Common myeloid progenitor, CD34-positive (primary cell): ENCODE measurements around the gene DACT1. TPM values are rescaled to one million over a fixed set of nuclear protein-coding genes. Genes with fewer than 3 reads are reported as not detected.
"Not testable (repeated sequence)": the region's sequence is repeated elsewhere in the genome, so short reads cannot be mapped to it uniquely, and the experiment has no call there.

ENCODE experiments used
- CTCF ChIA-PET: fragments of 350-600 bp; sonication (Branson Sonifier 250); formaldehyde crosslinking; loops from one replicate; lab custom pipeline; 2021; ENCODE audit warnings: antibody characterized with exemption; lab: Charles Lee
- POLR2A ChIA-PET: fragments of 350-600 bp; sonication (Branson Sonifier 250); formaldehyde crosslinking; loops from one replicate; lab custom pipeline; 2021; ENCODE audit warnings: antibody characterized with exemption; lab: Charles Lee
- DNase-seq, 3 donors: peaks; one replicate each; pipeline versions ENCODE4 v3.0.0 to v3.0.0-alpha.2; 2013
- H3K27ac ChIP-seq, 2 experiments: 1 replicate in 1 of 2; 2 replicates in 1 of 2; pipeline ENCODE4 v1.7.0; 2013; ENCODE audit warnings: inconsistent platforms in 2 of 2, low read length in 2 of 2, mild to moderate bottlenecking in 2 of 2, low read depth in 1 of 2, moderate library complexity in 1 of 2; ENCODE audit not compliant: severe bottlenecking in 2 of 2, insufficient read depth in 1 of 2, poor library complexity in 1 of 2
- H3K27me3 ChIP-seq, 5 experiments: replicated peaks in 2 of 5; 1 replicate in 3 of 5; 2 replicates in 2 of 5; pipeline versions ENCODE4 v1.6.1 to v1.7.0; 2013; ENCODE audit warnings: low read length in 4 of 5, mild to moderate bottlenecking in 2 of 5, moderate library complexity in 2 of 5, inconsistent platforms in 1 of 5; ENCODE audit not compliant: insufficient read depth in 5 of 5, control insufficient read depth in 4 of 5
- H3K36me3 ChIP-seq, 4 experiments: 1 replicate in 2 of 4; 2 replicates in 2 of 4; pipeline versions ENCODE4 v1.6.1 to v1.7.0; 2013; ENCODE audit warnings: low read length in 3 of 4, control low read depth in 1 of 4, mild to moderate bottlenecking in 1 of 4; ENCODE audit not compliant: control insufficient read depth in 4 of 4, insufficient read depth in 4 of 4
- H3K4me1 ChIP-seq, 4 experiments: 1 replicate in 3 of 4; 2 replicates in 1 of 4; pipeline versions ENCODE4 v1.6.1 to v1.7.1; 2013; ENCODE audit warnings: low read length in 3 of 4, mild to moderate bottlenecking in 3 of 4, control low read depth in 1 of 4, inconsistent platforms in 1 of 4, moderate library complexity in 1 of 4; ENCODE audit not compliant: control insufficient read depth in 4 of 4, insufficient read depth in 4 of 4; ENCODE audit errors: control extremely low read depth in 1 of 4
- H3K4me3 ChIP-seq, 7 experiments: 1 replicate in 4 of 7; 2 replicates in 3 of 7; pipeline versions ENCODE4 v1.5.1 to v1.7.0; 2013; ENCODE audit warnings: mild to moderate bottlenecking in 7 of 7, low read length in 6 of 7, moderate library complexity in 6 of 7, inconsistent platforms in 2 of 7, low read depth in 2 of 7, control low read depth in 1 of 7; ENCODE audit not compliant: insufficient read depth in 4 of 7, control insufficient read depth in 1 of 7; ENCODE audit errors: extremely low read depth in 1 of 7
- H3K9me3 ChIP-seq, 5 experiments: 1 replicate in 4 of 5; 2 replicates in 1 of 5; pipeline versions ENCODE4 v1.6.1 to v1.7.1; 2013; ENCODE audit warnings: low read length in 4 of 5, mild to moderate bottlenecking in 2 of 5, inconsistent platforms in 1 of 5, low read depth in 1 of 5, moderate library complexity in 1 of 5; ENCODE audit not compliant: control insufficient read depth in 4 of 5, insufficient read depth in 2 of 5; ENCODE audit errors: control extremely low read depth in 1 of 5
- WGBS: methylation state at CpG from one replicate; pipeline ENCODE4 v1.1.5; 2013; ENCODE audit not compliant: insufficient coverage; 5-methylcytosine and 5-hydroxymethylcytosine counted together
- polyA plus RNA-seq: library from polyadenylated mRNA; unstranded; fragments of 120-200 nt; gene quantifications from one replicate; pipeline ENCODE4 v1.2.1, GENCODE V29; 2013

DACT1 gene, protein sequence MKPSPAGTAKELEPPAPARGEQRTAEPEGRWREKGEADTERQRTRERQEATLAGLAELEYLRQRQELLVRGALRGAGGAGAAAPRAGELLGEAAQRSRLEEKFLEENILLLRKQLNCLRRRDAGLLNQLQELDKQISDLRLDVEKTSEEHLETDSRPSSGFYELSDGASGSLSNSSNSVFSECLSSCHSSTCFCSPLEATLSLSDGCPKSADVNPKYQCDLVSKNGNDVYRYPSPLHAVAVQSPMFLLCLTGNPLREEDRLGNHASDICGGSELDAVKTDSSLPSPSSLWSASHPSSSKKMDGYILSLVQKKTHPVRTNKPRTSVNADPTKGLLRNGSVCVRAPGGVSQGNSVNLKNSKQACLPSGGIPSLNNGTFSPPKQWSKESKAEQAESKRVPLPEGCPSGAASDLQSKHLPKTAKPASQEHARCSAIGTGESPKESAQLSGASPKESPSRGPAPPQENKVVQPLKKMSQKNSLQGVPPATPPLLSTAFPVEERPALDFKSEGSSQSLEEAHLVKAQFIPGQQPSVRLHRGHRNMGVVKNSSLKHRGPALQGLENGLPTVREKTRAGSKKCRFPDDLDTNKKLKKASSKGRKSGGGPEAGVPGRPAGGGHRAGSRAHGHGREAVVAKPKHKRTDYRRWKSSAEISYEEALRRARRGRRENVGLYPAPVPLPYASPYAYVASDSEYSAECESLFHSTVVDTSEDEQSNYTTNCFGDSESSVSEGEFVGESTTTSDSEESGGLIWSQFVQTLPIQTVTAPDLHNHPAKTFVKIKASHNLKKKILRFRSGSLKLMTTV
- 4.0 TPM for polyA plus RNA-seq

DNA sequence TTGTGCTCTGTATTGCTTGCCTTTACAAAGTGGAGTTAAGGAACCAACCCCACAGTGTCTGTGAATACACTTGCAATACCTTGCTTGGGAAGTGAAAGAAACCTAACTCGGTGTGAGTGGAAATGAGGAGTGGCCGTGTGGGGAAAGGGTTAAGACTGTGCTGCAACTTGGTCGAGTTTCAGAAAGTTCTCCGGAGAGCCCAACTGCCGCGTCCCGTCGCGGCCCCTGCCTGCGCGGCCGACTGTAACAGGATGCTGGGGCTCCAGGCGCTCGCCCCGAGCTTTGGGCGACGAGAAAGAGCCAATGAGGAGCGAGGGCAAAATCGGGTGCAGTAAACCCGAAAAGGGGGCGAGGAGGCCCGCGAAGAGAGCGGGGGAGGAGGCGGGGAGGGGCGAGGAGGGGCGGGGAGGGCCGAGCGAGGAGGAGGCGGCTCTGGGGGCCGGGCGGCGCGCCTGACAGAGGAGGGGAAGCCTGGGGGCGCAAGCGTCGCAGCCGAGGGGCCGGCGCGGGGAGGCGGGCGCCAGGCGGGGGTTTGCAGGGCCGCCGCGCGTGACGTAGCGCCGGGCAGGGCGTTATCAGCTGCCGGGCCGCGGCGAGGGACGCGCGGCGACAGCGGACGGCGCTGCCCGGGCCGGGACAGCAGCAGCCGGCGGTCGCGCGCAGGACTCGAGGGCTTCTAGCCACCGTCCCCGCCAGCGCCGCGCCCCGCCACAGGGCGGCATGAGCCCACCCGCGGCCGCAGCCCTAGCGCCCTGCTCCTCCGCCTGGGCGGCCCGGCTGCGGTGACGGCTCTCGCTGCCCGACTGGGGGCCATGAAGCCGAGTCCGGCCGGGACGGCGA is at the start of gene DACT1:
TSS of gene DACT1 (plus strand) at position 572 of the 840 bp plus-strand sequence. CDS start at position 813, 241 bp downstream.
- Histone ChIP-seq H3K27me3 (peaks cover 0 to 11% (median 0%) of the 10 kb centered on the region in 5 experiments), H3K27ac (peak within 1 kb of the TSS in 1 of 2 experiments; percentile 43)
- DNase-seq: peak; percentile 69 to 88 (median 83)

DNA sequence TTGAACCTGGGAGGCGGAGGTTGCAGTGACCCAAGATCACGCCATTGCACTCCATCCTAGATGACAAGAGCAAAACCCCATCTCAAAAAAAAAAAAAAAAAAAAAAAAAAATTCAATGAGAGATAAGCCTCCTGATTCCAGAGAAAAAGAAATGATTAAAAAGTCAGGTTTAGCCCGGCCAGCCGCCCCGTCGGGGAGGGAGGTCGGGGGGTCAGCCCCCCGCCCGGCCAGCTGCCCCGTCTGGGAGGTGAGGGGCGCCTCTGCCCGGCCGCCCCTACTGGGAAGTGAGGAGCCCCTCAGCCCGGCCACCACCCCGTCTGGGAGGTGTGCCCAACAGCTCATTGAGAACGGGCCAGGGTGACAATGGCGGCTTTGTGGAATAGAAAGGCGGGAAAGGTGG is 49.4 kb upstream of the DACT1 start:
- POLR2A ChIA-PET: not testable (repeated sequence)
- no CpG with 5 or more reads among the region's 18 CpGs for WGBS

More for the DNA sequence above, at the start of gene DACT1:
- H3K36me3 ChIP-seq: peaks cover 0 to 2% (median 0%) of the 10 kb centered on the region in 4 experiments
- H3K9me3 ChIP-seq: no peaks in the 10 kb centered on the region
- ChIA-PET POLR2A (no interaction called here), CTCF (interaction anchor here (0.8 to 3.2 kb wide), 16 partner anchors 12 to 863 kb away, joined by 3 to 18 read pairs (median 3); no protein-coding TSS in a partner anchor)
- under 1% methylated on average over 51 of the region's 94 CpGs for WGBS
- H3K4me1 ChIP-seq: peaks cover 17 to 42% (median 29%) of the 10 kb centered on the region in 4 experiments
- peak within 1 kb of the TSS; percentile 67 to 92 (median 78) for H3K4me3 ChIP-seq

DNA sequence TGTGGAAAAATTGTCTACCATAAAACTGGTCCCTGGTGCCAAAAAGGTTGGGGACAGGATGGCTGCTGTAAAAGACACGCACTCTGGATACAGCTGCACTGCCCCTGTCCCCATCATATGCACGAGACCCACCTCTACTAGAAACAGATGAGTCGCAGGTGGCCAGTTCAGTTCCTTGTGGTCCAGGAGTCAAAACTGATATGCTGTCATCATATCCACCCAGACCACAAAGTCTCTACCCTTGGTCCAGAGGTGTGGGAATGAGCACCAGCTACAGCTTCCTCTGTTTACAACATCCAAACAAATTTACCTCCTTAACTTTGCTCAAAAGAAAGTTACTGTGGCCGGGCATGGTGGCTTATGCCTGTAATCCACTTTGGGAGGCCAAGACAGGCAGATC is 43.8 kb upstream of the DACT1 start:
- 100% methylated on average over 2 of the region's 4 CpGs for WGBS
- ChIA-PET CTCF (no interaction called here), POLR2A (no interaction called here)
- no peaks in the 10 kb centered on the region for H3K9me3 ChIP-seq
- no peaks in the 10 kb centered on the region for H3K4me1 ChIP-seq
- no peak overlapping the region for H3K4me3 ChIP-seq
- H3K27ac ChIP-seq: no peak overlapping the region
- H3K36me3 ChIP-seq: no peaks in the 10 kb centered on the region
- no peak for DNase-seq
- no peaks in the 10 kb centered on the region for H3K27me3 ChIP-seq

More for the DNA sequence above, 49.4 kb upstream of the DACT1 start:
- CTCF ChIA-PET, H3K27me3 ChIP-seq, H3K9me3 ChIP-seq, DNase-seq, H3K27ac ChIP-seq, H3K4me3 ChIP-seq, H3K36me3 ChIP-seq, H3K4me1 ChIP-seq: not testable (repeated sequence)

DNA sequence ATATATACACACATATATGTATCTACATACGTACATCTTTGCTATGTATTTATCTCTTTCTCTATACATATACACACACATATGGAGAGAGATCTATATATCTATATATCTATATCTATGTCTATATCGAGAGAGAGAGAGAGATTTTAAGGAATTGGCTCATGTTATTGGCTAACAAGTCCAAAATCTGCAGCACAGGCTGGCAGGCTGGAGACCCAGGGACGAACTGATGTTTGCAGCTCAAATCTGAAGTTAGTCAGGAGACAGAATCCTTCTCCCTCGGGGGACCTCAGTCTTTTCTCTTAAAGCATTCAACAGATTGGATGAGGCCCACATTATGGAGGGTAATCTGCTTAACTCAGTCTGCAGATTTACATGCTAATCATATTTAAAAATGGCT is 40.7 kb upstream of the DACT1 start:
- Histone ChIP-seq H3K9me3 (no peaks in the 10 kb centered on the region), H3K27me3 (no peaks in the 10 kb centered on the region), H3K4me3 (no peak overlapping the region), H3K27ac (no peak overlapping the region), H3K4me1 (peaks cover 0 to 3% (median 0%) of the 10 kb centered on the region in 4 experiments), H3K36me3 (no peaks in the 10 kb centered on the region)
- no peak for DNase-seq
- WGBS: 100% methylated on average over 2 of the region's 4 CpGs
- CTCF ChIA-PET: interaction anchor here (1.1 to 1.5 kb wide), 2 partner anchors 17 to 39 kb away, joined by 3 to 4 read pairs; no protein-coding TSS in a partner anchor
- POLR2A ChIA-PET: no interaction called here

DNA sequence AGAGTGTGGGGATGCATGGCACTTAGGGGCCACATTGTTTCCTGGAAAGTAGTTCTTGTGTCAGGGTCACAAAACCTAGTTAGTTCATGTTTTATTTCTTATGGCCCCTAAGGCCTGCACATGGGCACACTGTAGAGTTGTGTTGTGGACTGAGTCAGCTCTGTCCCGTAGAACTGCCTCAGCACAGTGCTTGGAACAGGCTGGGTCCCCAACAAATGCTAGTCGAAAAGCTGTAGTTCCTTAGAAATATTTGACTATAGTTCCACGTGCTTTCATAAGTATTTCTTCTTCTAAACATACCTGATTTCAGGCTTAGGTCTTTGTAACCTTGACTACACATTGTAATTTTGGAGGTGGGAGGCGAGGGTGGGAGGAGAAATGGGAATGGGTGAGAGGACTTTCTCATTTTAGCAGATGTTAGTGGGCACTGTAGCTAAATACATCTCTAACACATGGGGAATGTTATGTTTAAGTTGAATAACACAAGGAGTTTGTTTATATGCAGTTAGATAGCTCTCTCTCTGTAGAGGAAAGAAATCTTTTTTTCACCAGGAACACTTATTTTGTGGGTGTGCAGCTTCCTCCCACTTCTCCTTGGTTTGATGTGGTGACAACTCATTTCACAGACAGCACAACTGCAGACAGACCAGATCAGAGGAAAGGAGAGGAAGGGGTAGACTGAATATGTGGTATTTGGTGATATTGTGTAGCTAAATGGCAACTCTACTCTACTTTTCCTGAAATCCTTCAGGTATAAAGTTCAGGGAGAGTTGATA is 39.5 kb upstream of the DACT1 start:
- H3K4me3 ChIP-seq: no peak overlapping the region
- H3K4me1 ChIP-seq: peaks cover 0 to 3% (median 0%) of the 10 kb centered on the region in 4 experiments
- no peak overlapping the region for H3K27ac ChIP-seq
- H3K9me3 ChIP-seq: no peaks in the 10 kb centered on the region
- WGBS: 96% methylated on average over 3 of the region's 4 CpGs
- ChIA-PET POLR2A (no interaction called here), CTCF (interaction anchor here (1.5 kb wide), 1 partner anchor 15 kb away, joined by 4 read pairs; no protein-coding TSS in a partner anchor)
- no peaks in the 10 kb centered on the region for H3K36me3 ChIP-seq
- no peaks in the 10 kb centered on the region for H3K27me3 ChIP-seq
- DNase-seq: no peak
